Measurements from ENCODE around the gene PPP3CA. TPM values are rescaled to one million over a fixed set of nuclear protein-coding genes. Genes with fewer than 3 reads are reported as not detected.

The PPP3CA gene
- total and polyA plus RNA-seq, 2 of the 13 experiments (the other 11 are each of a cell fraction or from before 2014, with no cell fraction given) = 4.8 to 13.2 TPM

DNA sequence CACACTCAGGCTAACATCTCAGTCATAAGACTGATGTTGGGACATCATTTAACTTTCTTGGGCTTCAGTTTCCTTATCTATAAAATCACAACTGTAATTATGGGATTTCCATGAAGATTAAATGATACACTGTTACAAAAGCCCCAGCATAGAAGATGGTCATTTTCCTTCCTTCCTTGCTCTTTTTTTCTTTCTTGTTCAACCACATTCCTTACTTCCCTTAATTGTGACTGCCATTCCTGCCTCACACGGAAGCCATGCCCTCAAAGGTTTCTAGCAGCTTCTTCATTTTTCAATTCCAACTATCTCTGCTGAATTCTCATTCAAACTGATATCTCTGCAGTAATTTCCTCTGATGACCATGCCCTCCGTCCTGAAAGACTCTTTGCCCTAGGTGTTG lies 311.8 kb downstream of the PPP3CA start:
- CTCF ChIA-PET (ENCODE audit: low intra/inter-chr PET ratio, low total read pairs) = no interaction called here
- intact Hi-C loops (cut with micrococcal nuclease; ENCODE audit: unreplicated experiment) = no loop called here
- POLR2A ChIA-PET = no interaction called here

More for the DNA sequence above, 311.8 kb downstream of the PPP3CA start:
- H2AFZ ChIP-seq (ENCODE audit: low read length) = no peak overlapping the region
- no peak overlapping the region for H3K4me3 ChIP-seq (replicated peaks in 1 of 3; ENCODE audit: insufficient read depth in 1 of 3, low read depth in 2 of 3, low read length in 3 of 3)
- no peaks in the 10 kb centered on the region for H3K79me2 ChIP-seq (ENCODE audit: insufficient read depth, low read length)
- no peak for DNase-seq (ENCODE audit: low spot score)
- H3K36me3 ChIP-seq (replicated peaks in 1 of 2; ENCODE audit: control insufficient read depth in 1 of 2, insufficient read depth in 2 of 2, low read length in 2 of 2) = peaks cover 5 to 14% of the 10 kb centered on the region in 2 experiments; a peak in 2 of 5 replicates
- in situ Hi-C loops (cut with HindIII; ENCODE audit: extremely low pct_ligation_motif_present, low pct_unique_long_range_greater_than_20kb) = no loop called here
- BruUV-seq (replicated peaks) = no TSS peak
- 93% methylated on average over 2 of the region's 2 CpGs for WGBS (ENCODE audit: low lambda C conversion rate)
- no peak overlapping the region for H3K27ac ChIP-seq (ENCODE audit: extremely low read length, insufficient read depth, low read length)
- H3K9ac ChIP-seq (ENCODE audit: insufficient read depth, low read depth, low read length) = no peak overlapping the region
- no peaks in the 10 kb centered on the region for H3K9me3 ChIP-seq (ENCODE audit: low read length)
- H3K4me1 ChIP-seq (ENCODE audit: insufficient read depth, low read length) = no peaks in the 10 kb centered on the region
- no peak for FAIRE-seq
- H3K4me2 ChIP-seq (ENCODE audit: low read depth, low read length) = no peak overlapping the region
- no peak for ATAC-seq
- no peak for TF ChIP-seq BHLHE40 (IDR thresholded peaks at IDR 0.05; ENCODE audit: low read length)
- no peak for TF ChIP-seq HES4 (CRISPR knock-in tag; IDR thresholded peaks at IDR 0.05; ENCODE audit: borderline replicate concordance)
- TF ChIP-seq ZNF224 (CRISPR knock-in tag; IDR thresholded peaks at IDR 0.05) = no peak
- no peak for TF ChIP-seq KDM3A (CRISPR knock-in tag; IDR thresholded peaks at IDR 0.05; ENCODE audit: low read depth)
- no peak for TF ChIP-seq SMARCE1 (IDR thresholded peaks at IDR 0.05; ENCODE audit: borderline replicate concordance)
- TF ChIP-seq RFXANK (CRISPR knock-in tag; IDR thresholded peaks at IDR 0.05) = no peak
- TF ChIP-seq ZBTB21 (CRISPR knock-in tag; IDR thresholded peaks at IDR 0.05) = no peak
- TF ChIP-seq, protein P1, sequence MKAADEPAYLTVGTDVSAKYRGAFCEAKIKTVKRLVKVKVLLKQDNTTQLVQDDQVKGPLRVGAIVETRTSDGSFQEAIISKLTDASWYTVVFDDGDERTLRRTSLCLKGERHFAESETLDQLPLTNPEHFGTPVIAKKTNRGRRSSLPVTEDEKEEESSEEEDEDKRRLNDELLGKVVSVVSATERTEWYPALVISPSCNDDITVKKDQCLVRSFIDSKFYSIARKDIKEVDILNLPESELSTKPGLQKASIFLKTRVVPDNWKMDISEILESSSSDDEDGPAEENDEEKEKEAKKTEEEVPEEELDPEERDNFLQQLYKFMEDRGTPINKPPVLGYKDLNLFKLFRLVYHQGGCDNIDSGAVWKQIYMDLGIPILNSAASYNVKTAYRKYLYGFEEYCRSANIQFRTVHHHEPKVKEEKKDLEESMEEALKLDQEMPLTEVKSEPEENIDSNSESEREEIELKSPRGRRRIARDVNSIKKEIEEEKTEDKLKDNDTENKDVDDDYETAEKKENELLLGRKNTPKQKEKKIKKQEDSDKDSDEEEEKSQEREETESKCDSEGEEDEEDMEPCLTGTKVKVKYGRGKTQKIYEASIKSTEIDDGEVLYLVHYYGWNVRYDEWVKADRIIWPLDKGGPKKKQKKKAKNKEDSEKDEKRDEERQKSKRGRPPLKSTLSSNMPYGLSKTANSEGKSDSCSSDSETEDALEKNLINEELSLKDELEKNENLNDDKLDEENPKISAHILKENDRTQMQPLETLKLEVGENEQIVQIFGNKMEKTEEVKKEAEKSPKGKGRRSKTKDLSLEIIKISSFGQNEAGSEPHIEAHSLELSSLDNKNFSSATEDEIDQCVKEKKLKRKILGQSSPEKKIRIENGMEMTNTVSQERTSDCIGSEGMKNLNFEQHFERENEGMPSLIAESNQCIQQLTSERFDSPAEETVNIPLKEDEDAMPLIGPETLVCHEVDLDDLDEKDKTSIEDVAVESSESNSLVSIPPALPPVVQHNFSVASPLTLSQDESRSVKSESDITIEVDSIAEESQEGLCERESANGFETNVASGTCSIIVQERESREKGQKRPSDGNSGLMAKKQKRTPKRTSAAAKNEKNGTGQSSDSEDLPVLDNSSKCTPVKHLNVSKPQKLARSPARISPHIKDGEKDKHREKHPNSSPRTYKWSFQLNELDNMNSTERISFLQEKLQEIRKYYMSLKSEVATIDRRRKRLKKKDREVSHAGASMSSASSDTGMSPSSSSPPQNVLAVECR (CRISPR knock-in tag; IDR thresholded peaks at IDR 0.05; ENCODE audit: borderline replicate concordance) = no peak
- TF ChIP-seq IKZF1 (IDR thresholded peaks at IDR 0.05) = no peak
- no peaks in the 10 kb centered on the region for H4K20me1 ChIP-seq (ENCODE audit: insufficient read depth, low read length)
- no peaks in the 10 kb centered on the region for H3K27me3 ChIP-seq (ENCODE audit: control insufficient read depth in 1 of 2, insufficient read depth in 2 of 2, low read length in 2 of 2)
